ENCODE data around the gene PC. TPM values are rescaled to one million over a fixed set of nuclear protein-coding genes. Genes with fewer than 3 reads are reported as not detected.

Gene PC
- total RNA-seq, 1 experiment from 2014 or later = 24.5 TPM

- Histone ChIP-seq H3K36me3 (ENCODE audit: low read depth, low read length) (no peaks in the 10 kb centered on the region), H3K4me1 (ENCODE audit: insufficient read depth, low read length) (peaks cover 16% of the 10 kb centered on the region), H3K27me3 (ENCODE audit: low read length) (no peaks in the 10 kb centered on the region), H3K27ac (ENCODE audit: low read length) (no peak overlapping the region), H3K4me3 (ENCODE audit: low read length) (no peak overlapping the region), H2AFZ (ENCODE audit: low read length) (no peak overlapping the region), H3K4me2 (ENCODE audit: low read length) (no peak overlapping the region), H3F3A (ENCODE audit: low read length, unreplicated experiment) (no peaks in the 10 kb centered on the region), H4K20me1 (ENCODE audit: low read length) (no peaks in the 10 kb centered on the region), H3K9me2 (replicated peaks; ENCODE audit: low read length) (no peaks in the 10 kb centered on the region), H3K9ac (ENCODE audit: low read length) (no peak overlapping the region), H3K9me3 (ENCODE audit: low read length) (no peaks in the 10 kb centered on the region), H3K79me2 (ENCODE audit: low read length) (no peaks in the 10 kb centered on the region)
- no TSS peak for BruUV-seq (replicated peaks)
- DNase-seq (no peak), ATAC-seq (no peak)
- intact Hi-C loops (cut with micrococcal nuclease) = no loop called here
- no peak for TF ChIP-seq EZH2phosphoT487 (IDR thresholded peaks at IDR 0.05; ENCODE audit: borderline replicate concordance, low read length)
- no peak for TF ChIP-seq EZH2 (IDR thresholded peaks at IDR 0.05; ENCODE audit: low read length, unreplicated experiment)
- TF ChIP-seq, protein P1, sequence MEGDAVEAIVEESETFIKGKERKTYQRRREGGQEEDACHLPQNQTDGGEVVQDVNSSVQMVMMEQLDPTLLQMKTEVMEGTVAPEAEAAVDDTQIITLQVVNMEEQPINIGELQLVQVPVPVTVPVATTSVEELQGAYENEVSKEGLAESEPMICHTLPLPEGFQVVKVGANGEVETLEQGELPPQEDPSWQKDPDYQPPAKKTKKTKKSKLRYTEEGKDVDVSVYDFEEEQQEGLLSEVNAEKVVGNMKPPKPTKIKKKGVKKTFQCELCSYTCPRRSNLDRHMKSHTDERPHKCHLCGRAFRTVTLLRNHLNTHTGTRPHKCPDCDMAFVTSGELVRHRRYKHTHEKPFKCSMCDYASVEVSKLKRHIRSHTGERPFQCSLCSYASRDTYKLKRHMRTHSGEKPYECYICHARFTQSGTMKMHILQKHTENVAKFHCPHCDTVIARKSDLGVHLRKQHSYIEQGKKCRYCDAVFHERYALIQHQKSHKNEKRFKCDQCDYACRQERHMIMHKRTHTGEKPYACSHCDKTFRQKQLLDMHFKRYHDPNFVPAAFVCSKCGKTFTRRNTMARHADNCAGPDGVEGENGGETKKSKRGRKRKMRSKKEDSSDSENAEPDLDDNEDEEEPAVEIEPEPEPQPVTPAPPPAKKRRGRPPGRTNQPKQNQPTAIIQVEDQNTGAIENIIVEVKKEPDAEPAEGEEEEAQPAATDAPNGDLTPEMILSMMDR (conservative IDR thresholded peaks at IDR 0.05; ENCODE audit: low read depth, low read length) = no peak
- ChIA-PET POLR2A (ENCODE audit: unreplicated experiment) (no interaction called here), CTCF (no interaction called here)
These were observed 29.9 kb upstream of the PC start for GRCh38 chr11:66987924-66988637.

DNA sequence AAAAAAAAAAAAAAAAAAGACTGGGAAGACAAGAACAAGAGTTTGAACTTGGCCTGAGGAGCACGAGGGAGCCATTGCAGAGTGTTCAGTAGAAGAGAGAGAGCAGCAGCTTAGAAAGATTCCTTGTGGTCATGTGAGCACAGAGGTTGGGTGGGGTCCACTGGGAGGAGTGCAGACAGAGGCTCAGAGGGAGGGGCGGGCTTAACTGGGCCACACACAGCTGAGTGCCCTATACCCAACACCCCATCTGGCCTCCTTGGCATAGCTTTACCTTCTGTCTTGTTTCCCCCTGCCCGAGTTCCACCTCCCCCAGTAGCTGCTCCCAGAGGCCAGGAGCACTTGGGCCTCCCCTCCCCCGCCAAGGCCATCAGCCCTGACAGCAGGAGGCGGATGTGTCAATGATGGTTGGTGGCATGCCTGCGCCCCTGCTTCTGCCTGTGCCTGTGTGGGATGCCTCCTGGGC, 29.0 kb upstream of the PC start:
- Histone ChIP-seq H3K27ac (ENCODE audit: low read length) (no peak overlapping the region), H2AFZ (ENCODE audit: low read length) (no peak overlapping the region), H3K9me3 (ENCODE audit: low read length) (no peaks in the 10 kb centered on the region), H4K20me1 (ENCODE audit: low read length) (no peaks in the 10 kb centered on the region), H3K9ac (ENCODE audit: low read length) (no peak overlapping the region), H3F3A (ENCODE audit: low read length, unreplicated experiment) (no peaks in the 10 kb centered on the region), H3K4me1 (ENCODE audit: insufficient read depth, low read length) (peaks cover 19% of the 10 kb centered on the region), H3K27me3 (ENCODE audit: low read length) (no peaks in the 10 kb centered on the region), H3K36me3 (ENCODE audit: low read depth, low read length) (no peaks in the 10 kb centered on the region), H3K79me2 (ENCODE audit: low read length) (no peaks in the 10 kb centered on the region), H3K4me3 (ENCODE audit: low read length) (no peak overlapping the region), H3K4me2 (ENCODE audit: low read length) (no peak overlapping the region), H3K9me2 (replicated peaks; ENCODE audit: low read length) (no peaks in the 10 kb centered on the region)
- ATAC-seq (no peak), DNase-seq (no peak)
- BruUV-seq (replicated peaks) = no TSS peak
- intact Hi-C loops (cut with micrococcal nuclease) = no loop called here
- CTCF ChIA-PET = no interaction called here
- POLR2A ChIA-PET (ENCODE audit: unreplicated experiment) = no interaction called here
- TF ChIP-seq, protein P1 (conservative IDR thresholded peaks at IDR 0.05; ENCODE audit: low read depth, low read length) = no peak
- TF ChIP-seq EZH2phosphoT487 (IDR thresholded peaks at IDR 0.05; ENCODE audit: borderline replicate concordance, low read length) = no peak
- TF ChIP-seq EZH2 (IDR thresholded peaks at IDR 0.05; ENCODE audit: low read length, unreplicated experiment) = no peak

- intact Hi-C loops (cut with micrococcal nuclease) = no loop called here
- Histone ChIP-seq H3K9me2 (replicated peaks; ENCODE audit: low read length) (no peaks in the 10 kb centered on the region), H3K9me3 (ENCODE audit: low read length) (no peaks in the 10 kb centered on the region), H4K20me1 (ENCODE audit: low read length) (no peaks in the 10 kb centered on the region), H3K27ac (ENCODE audit: low read length) (no peak overlapping the region), H3F3A (ENCODE audit: low read length, unreplicated experiment) (no peaks in the 10 kb centered on the region), H3K4me2 (ENCODE audit: low read length) (no peak overlapping the region), H2AFZ (ENCODE audit: low read length) (no peak overlapping the region), H3K36me3 (ENCODE audit: low read depth, low read length) (no peaks in the 10 kb centered on the region), H3K79me2 (ENCODE audit: low read length) (no peaks in the 10 kb centered on the region), H3K27me3 (ENCODE audit: low read length) (no peaks in the 10 kb centered on the region), H3K9ac (ENCODE audit: low read length) (no peak overlapping the region), H3K4me3 (ENCODE audit: low read length) (no peak overlapping the region), H3K4me1 (ENCODE audit: insufficient read depth, low read length) (peaks cover 28% of the 10 kb centered on the region)
- no peak for ATAC-seq
- CTCF ChIA-PET = interaction anchor here (0.6 kb wide), 2 partner anchors 8 to 104 kb away, joined by 5 to 11 read pairs; no protein-coding TSS in a partner anchor
- TF ChIP-seq EZH2 (IDR thresholded peaks at IDR 0.05; ENCODE audit: low read length, unreplicated experiment) = no peak
- TF ChIP-seq, protein P1 (conservative IDR thresholded peaks at IDR 0.05; ENCODE audit: low read depth, low read length) = no peak
- TF ChIP-seq EZH2phosphoT487 (IDR thresholded peaks at IDR 0.05; ENCODE audit: borderline replicate concordance, low read length) = no peak
- no TSS peak for BruUV-seq (replicated peaks)
- POLR2A ChIA-PET (ENCODE audit: unreplicated experiment) = no interaction called here
- DNase-seq = no peak
These were observed 28.0 kb upstream of the PC start for GRCh38 chr11:66986178-66986545.

Data from PC-3 (cell line).